HG03457 (cell line): Measurements from ENCODE around the gene FBXO42.

Experiments used
- ATAC-seq: cut with Tn5 transposase; IDR thresholded peaks from one replicate; pipeline ENCODE4 v1.9.1; 2021; ENCODE audit warnings: moderate number of reproducible peaks; ENCODE audit not compliant: unreplicated experiment

Gene FBXO42

GRCh38 chr1:16326833-16327404 lies 25.4 kb downstream of the FBXO42 start:
- ATAC-seq: no peak

GRCh38 chr1:16324456-16324890 lies 27.8 kb downstream of the FBXO42 start:
- no peak for ATAC-seq

GRCh38 chr1:16321176-16321867 lies 31.0 kb downstream of the FBXO42 start:
- no peak for ATAC-seq

- no peak for ATAC-seq
Observed at GRCh38 chr1:16318555-16318954, 33.7 kb downstream of the FBXO42 start.

- ATAC-seq: no peak
Observed at GRCh38 chr1:16315437-16315836, 36.8 kb downstream of the FBXO42 start.

GRCh38 chr1:16307222-16307621 lies 45.1 kb downstream of the FBXO42 start:
- ATAC-seq: no peak

- ATAC-seq: no peak
Observed at GRCh38 chr1:16302709-16303627, 49.3 kb downstream of the FBXO42 start.

GRCh38 chr1:16300436-16300835 lies 51.8 kb downstream of the FBXO42 start:
- no peak for ATAC-seq

GRCh38 chr1:16298653-16299052 lies 53.6 kb downstream of the FBXO42 start:
- ATAC-seq: no peak

GRCh38 chr1:16296643-16297042 lies 55.6 kb downstream of the FBXO42 start:
- no peak for ATAC-seq

GRCh38 chr1:16294219-16295212 lies 57.8 kb downstream of the FBXO42 start:
- ATAC-seq: no peak

GRCh38 chr1:16293538-16293937 lies 58.7 kb downstream of the FBXO42 start:
- no peak for ATAC-seq

GRCh38 chr1:16292739-16293138 lies 59.5 kb downstream of the FBXO42 start:
- ATAC-seq: no peak

- ATAC-seq: no peak
Observed at GRCh38 chr1:16289959-16290358, 62.3 kb downstream of the FBXO42 start.

GRCh38 chr1:16286122-16286521 lies 66.2 kb downstream of the FBXO42 start:
- no peak for ATAC-seq

- ATAC-seq: no peak
Observed at GRCh38 chr1:16281765-16282164, 70.5 kb downstream of the FBXO42 start.

- no peak for ATAC-seq
Observed at GRCh38 chr1:16279186-16279585, 73.1 kb downstream of the FBXO42 start.

- ATAC-seq: no peak
Observed at GRCh38 chr1:16276302-16277030, 75.8 kb downstream of the FBXO42 start.

- no peak for ATAC-seq
Observed at GRCh38 chr1:16275591-16275990, 76.7 kb downstream of the FBXO42 start.

GRCh38 chr1:16267690-16268180 lies 84.5 kb downstream of the FBXO42 start:
- no peak for ATAC-seq
